Activated naive CD8-positive, alpha-beta T cell treated with anti-CD3 and anti-CD28 coated beads, Interleukin-2, amount 10 ng/mL, durations not matched to agents 7 days and 5 days (primary cell): ENCODE results near the gene KLK13. TPM values are rescaled to one million over a fixed set of nuclear protein-coding genes. Genes with fewer than 3 reads are reported as not detected.

Experiments used
- ATAC-seq: fragments of 150-1000 bp; cut with Tn5 transposase; one replicate; pipeline ENCODE4 v1.10.0; 2021; ENCODE audit warnings: low read depth, moderate library complexity
- POLR2A ChIA-PET: fragments of 350-600 bp; sonication (Branson Sonifier 250); formaldehyde crosslinking; loops from one replicate; lab custom pipeline; 2021; ENCODE audit warnings: antibody characterized with exemption; lab: Charles Lee
- DNase-seq: peaks from one replicate; pipeline ENCODE4 v3.0.0; 2021
- H3K27ac Mint-ChIP-seq: one replicate; pipeline ENCODE4 v1.8.0; 2022; ENCODE audit warnings: mild to moderate bottlenecking, mixed read lengths
- H3K27me3 Mint-ChIP-seq: one replicate; pipeline ENCODE4 v1.8.0; 2022; ENCODE audit warnings: mild to moderate bottlenecking, moderate library complexity, mixed read lengths
- H3K36me3 Mint-ChIP-seq: one replicate; pipeline ENCODE4 v1.8.0; 2021; ENCODE audit warnings: mild to moderate bottlenecking, mixed read lengths
- H3K4me1 Mint-ChIP-seq: one replicate; pipeline ENCODE4 v1.8.0; 2021; ENCODE audit warnings: mixed read lengths
- H3K4me3 Mint-ChIP-seq: one replicate; pipeline ENCODE4 v1.8.0; 2022; ENCODE audit warnings: mild to moderate bottlenecking, moderate library complexity, mixed read lengths
- H3K9me3 Mint-ChIP-seq: one replicate; pipeline ENCODE4 v1.8.0; 2021; ENCODE audit warnings: mixed read lengths
- total RNA-seq, 2 experiments: library from RNA; stranded (reverse); gene quantifications; one replicate each; pipeline ENCODE4 v1.2.3, GENCODE V29; 2021

Gene KLK13
- total RNA-seq, 2 experiments from 2014 or later, result not detected

GRCh38 chr19:51018745-51019543, 45.9 kb downstream of the KLK13 start:
- no peaks in the 10 kb centered on the region for H3K9me3 Mint-ChIP-seq
- ATAC-seq, result no peak
- H3K27me3 Mint-ChIP-seq, result peaks cover 64% of the 10 kb centered on the region
- peak overlapping the region; percentile 72 for H3K4me3 Mint-ChIP-seq
- DNase-seq, result no peak
- H3K36me3 Mint-ChIP-seq, result no peaks in the 10 kb centered on the region
- POLR2A ChIA-PET, result interaction anchor here (1.0 kb wide), 1 partner anchor 8 kb away, joined by 3 read pairs; no protein-coding TSS in a partner anchor
- peaks cover 25% of the 10 kb centered on the region for H3K4me1 Mint-ChIP-seq
- no peak overlapping the region for H3K27ac Mint-ChIP-seq

- no peak overlapping the region for H3K27ac Mint-ChIP-seq
- peak; percentile 73 for DNase-seq
- no peaks in the 10 kb centered on the region for H3K36me3 Mint-ChIP-seq
- peak; percentile 46 for ATAC-seq
- peaks cover 57% of the 10 kb centered on the region for H3K27me3 Mint-ChIP-seq
- peak overlapping the region; percentile 44 for H3K4me3 Mint-ChIP-seq
- H3K4me1 Mint-ChIP-seq, result peaks cover 27% of the 10 kb centered on the region
- POLR2A ChIA-PET, result no interaction called here
- no peaks in the 10 kb centered on the region for H3K9me3 Mint-ChIP-seq
These were observed 47.9 kb downstream of the KLK13 start for GRCh38 chr19:51016798-51017683.

- Mint-ChIP-seq H3K27ac (no peak overlapping the region), H3K4me3 (no peak overlapping the region), H3K27me3 (peaks cover 48% of the 10 kb centered on the region), H3K4me1 (peaks cover 27% of the 10 kb centered on the region), H3K36me3 (no peaks in the 10 kb centered on the region), H3K9me3 (no peaks in the 10 kb centered on the region)
- no peak for ATAC-seq
- no peak for DNase-seq
- POLR2A ChIA-PET, result no interaction called here
These were observed 49.1 kb downstream of the KLK13 start for GRCh38 chr19:51015691-51016267.

GRCh38 chr19:51014242-51014641, 50.6 kb downstream of the KLK13 start:
- POLR2A ChIA-PET, result no interaction called here
- no peaks in the 10 kb centered on the region for H3K36me3 Mint-ChIP-seq
- no peak overlapping the region for H3K27ac Mint-ChIP-seq
- H3K4me3 Mint-ChIP-seq, result no peak overlapping the region
- peaks cover 38% of the 10 kb centered on the region for H3K27me3 Mint-ChIP-seq
- H3K4me1 Mint-ChIP-seq, result peaks cover 23% of the 10 kb centered on the region
- ATAC-seq, result no peak
- DNase-seq, result no peak
- no peaks in the 10 kb centered on the region for H3K9me3 Mint-ChIP-seq

GRCh38 chr19:51012661-51013190, 52.2 kb downstream of the KLK13 start:
- H3K27me3 Mint-ChIP-seq, result peaks cover 28% of the 10 kb centered on the region
- POLR2A ChIA-PET, result no interaction called here

GRCh38 chr19:51010066-51010795, 54.7 kb downstream of the KLK13 start:
- Mint-ChIP-seq H3K36me3 (no peaks in the 10 kb centered on the region), H3K27ac (no peak overlapping the region), H3K4me1 (peaks cover 11% of the 10 kb centered on the region), H3K27me3 (peaks cover 9% of the 10 kb centered on the region), H3K9me3 (no peaks in the 10 kb centered on the region), H3K4me3 (no peak overlapping the region)
- no peak for ATAC-seq
- DNase-seq, result no peak
- POLR2A ChIA-PET, result no interaction called here

More at GRCh38 chr19:51012661-51013190, 52.2 kb downstream of the KLK13 start:
- Mint-ChIP-seq H3K4me3 (no peak overlapping the region), H3K27ac (no peak overlapping the region), H3K36me3 (no peaks in the 10 kb centered on the region), H3K4me1 (peaks cover 18% of the 10 kb centered on the region), H3K9me3 (no peaks in the 10 kb centered on the region)
- DNase-seq, result no peak
- no peak for ATAC-seq

GRCh38 chr19:51009061-51009891, 55.6 kb downstream of the KLK13 start:
- POLR2A ChIA-PET, result no interaction called here
- ATAC-seq (no peak), DNase-seq (no peak)
- peaks cover 7% of the 10 kb centered on the region for H3K27me3 Mint-ChIP-seq
- H3K4me3 Mint-ChIP-seq, result no peak overlapping the region
- H3K27ac Mint-ChIP-seq, result no peak overlapping the region
- H3K4me1 Mint-ChIP-seq, result peaks cover 6% of the 10 kb centered on the region
- H3K36me3 Mint-ChIP-seq, result no peaks in the 10 kb centered on the region
- no peaks in the 10 kb centered on the region for H3K9me3 Mint-ChIP-seq

- no peaks in the 10 kb centered on the region for H3K36me3 Mint-ChIP-seq
These were observed 57.4 kb downstream of the KLK13 start for GRCh38 chr19:51007488-51007887.

GRCh38 chr19:51006406-51006805, 58.5 kb downstream of the KLK13 start:
- H3K27ac Mint-ChIP-seq, result no peak overlapping the region
- H3K9me3 Mint-ChIP-seq, result no peaks in the 10 kb centered on the region
- H3K27me3 Mint-ChIP-seq, result peaks cover 19% of the 10 kb centered on the region
- DNase-seq, result no peak
- no peak overlapping the region for H3K4me3 Mint-ChIP-seq
- ATAC-seq, result no peak
- POLR2A ChIA-PET, result no interaction called here
- H3K36me3 Mint-ChIP-seq, result no peaks in the 10 kb centered on the region
- H3K4me1 Mint-ChIP-seq, result no peaks in the 10 kb centered on the region

More at GRCh38 chr19:51007488-51007887, 57.4 kb downstream of the KLK13 start:
- Mint-ChIP-seq H3K9me3 (no peaks in the 10 kb centered on the region), H3K4me3 (no peak overlapping the region), H3K4me1 (no peaks in the 10 kb centered on the region), H3K27me3 (peaks cover 10% of the 10 kb centered on the region), H3K27ac (no peak overlapping the region)
- DNase-seq (no peak), ATAC-seq (no peak)
- POLR2A ChIA-PET, result interaction anchor here (0.7 kb wide), 1 partner anchor 16 kb away, joined by 4 read pairs; no protein-coding TSS in a partner anchor
